Kidney glomerular epithelial cell (primary cell): ENCODE measurements around the gene MED8.

Source experiments
- DNase-seq: peaks from one replicate; lab custom pipeline; 2025; lab: John Stamatoyannopoulos, UW

The MED8 gene

GRCh38 chr1:43389326-43390313 is at the start of gene MED8, which contains the start of gene SZT2:
TSS of gene MED8 (minus strand) at chr1:43389800. CDS start at chr1:43389764, 36 bp downstream.
TSS of gene SZT2 (plus strand) at chr1:43389899. CDS start at chr1:43389969, 70 bp downstream.
- peak; percentile 98 for DNase-seq

GRCh38 chr1:43438953-43439581 is 49.5 kb upstream of the MED8 start:
- no peak for DNase-seq

GRCh38 chr1:43438576-43438952 is 49.0 kb upstream of the MED8 start:
- no peak for DNase-seq

- no peak for DNase-seq
Measured at GRCh38 chr1:43438006-43438405, 48.4 kb upstream of the MED8 start.

- DNase-seq: no peak
Measured at GRCh38 chr1:43437031-43437973, 47.7 kb upstream of the MED8 start.

- DNase-seq: no peak
Measured at GRCh38 chr1:43436371-43436770, 46.8 kb upstream of the MED8 start.

- no peak for DNase-seq
Measured at GRCh38 chr1:43435146-43436145, 45.8 kb upstream of the MED8 start.

- no peak for DNase-seq
Measured at GRCh38 chr1:43434256-43434655, 44.7 kb upstream of the MED8 start.

- DNase-seq: no peak
Measured at GRCh38 chr1:43432907-43433306, 43.3 kb upstream of the MED8 start.

- no peak for DNase-seq
Measured at GRCh38 chr1:43432171-43432860, 42.7 kb upstream of the MED8 start.

GRCh38 chr1:43431676-43432075 is 42.1 kb upstream of the MED8 start:
- no peak for DNase-seq

- DNase-seq: no peak
Measured at GRCh38 chr1:43430831-43431230, 41.2 kb upstream of the MED8 start.

GRCh38 chr1:43427941-43428340 is 38.3 kb upstream of the MED8 start:
- no peak for DNase-seq

- DNase-seq: no peak
Measured at GRCh38 chr1:43427524-43427923, 37.9 kb upstream of the MED8 start.

GRCh38 chr1:43426221-43426620 is 36.6 kb upstream of the MED8 start:
- DNase-seq: no peak

- no peak for DNase-seq
Measured at GRCh38 chr1:43425045-43425444, 35.4 kb upstream of the MED8 start.

GRCh38 chr1:43423672-43424550 is 34.3 kb upstream of the MED8 start:
- no peak for DNase-seq

GRCh38 chr1:43422995-43423671 is 33.5 kb upstream of the MED8 start:
- no peak for DNase-seq
